Measurements from ENCODE around the gene ATP6V1B1. TPM values are rescaled to one million over a fixed set of nuclear protein-coding genes. Genes with fewer than 3 reads are reported as not detected.

ATP6V1B1 gene
- total and polyA plus RNA-seq, 2 of the 13 experiments (the other 11 are each of a cell fraction or from before 2014, with no cell fraction given), result 0.58 to 1.6 TPM

GRCh38 chr2:70991142-70991541 is 55.4 kb downstream of the ATP6V1B1 start (continued):
- no peak for TF ChIP-seq ZBED4 (CRISPR knock-in tag; IDR thresholded peaks at IDR 0.05; ENCODE audit: borderline replicate concordance)
- no peak for TF ChIP-seq RFX3 (CRISPR knock-in tag; IDR thresholded peaks at IDR 0.05)
- no peak for TF ChIP-seq ZFP62 (CRISPR knock-in tag; IDR thresholded peaks at IDR 0.05)

GRCh38 chr2:70991742-70992141 is 56.0 kb downstream of the ATP6V1B1 start:
- no peak overlapping the region for H3K4me2 ChIP-seq (ENCODE audit: low read depth, low read length)
- no peak overlapping the region for H3K9ac ChIP-seq (ENCODE audit: insufficient read depth, low read depth, low read length)
- peaks cover 21% of the 10 kb centered on the region for H3K4me1 ChIP-seq (ENCODE audit: insufficient read depth, low read length)
- H2AFZ ChIP-seq (ENCODE audit: low read length), result no peak overlapping the region
- intact Hi-C loops (cut with micrococcal nuclease; ENCODE audit: unreplicated experiment), result no loop called here
- H3K27ac ChIP-seq (ENCODE audit: extremely low read length, insufficient read depth, low read length), result no peak overlapping the region
- TF ChIP-seq SMAD9 (CRISPR knock-in tag; IDR thresholded peaks at IDR 0.05) (no peak), TRAFD1 (CRISPR knock-in tag; IDR thresholded peaks at IDR 0.05; ENCODE audit: borderline replicate concordance) (no peak)
- POLR2A ChIA-PET, result no interaction called here
- DNase-seq (ENCODE audit: low spot score) (no peak), FAIRE-seq (no peak), ATAC-seq (no peak)
- no peak overlapping the region for H3K4me3 ChIP-seq (replicated peaks in 1 of 3; ENCODE audit: insufficient read depth in 1 of 3, low read depth in 2 of 3, low read length in 3 of 3)
- WGBS (ENCODE audit: low lambda C conversion rate), result 96% methylated on average over 9 of the region's 9 CpGs
- H3K27me3 ChIP-seq (ENCODE audit: control insufficient read depth in 1 of 2, insufficient read depth in 2 of 2, low read length in 2 of 2), result no peaks in the 10 kb centered on the region; a peak in 1 of 5 replicates
- no peaks in the 10 kb centered on the region for H3K9me3 ChIP-seq (ENCODE audit: low read length)
- CTCF ChIA-PET (ENCODE audit: low intra/inter-chr PET ratio, low total read pairs), result no interaction called here
- in situ Hi-C loops (cut with HindIII; ENCODE audit: extremely low pct_ligation_motif_present, low pct_unique_long_range_greater_than_20kb), result no loop called here
- peaks cover 34 to 41% of the 10 kb centered on the region in 2 experiments for H3K36me3 ChIP-seq (replicated peaks in 1 of 2; ENCODE audit: control insufficient read depth in 1 of 2, insufficient read depth in 2 of 2, low read length in 2 of 2)
- no TSS peak for BruUV-seq (replicated peaks)
- H3K79me2 ChIP-seq (ENCODE audit: insufficient read depth, low read length), result peaks cover 19% of the 10 kb centered on the region
- H4K20me1 ChIP-seq (ENCODE audit: insufficient read depth, low read length), result peaks cover 8% of the 10 kb centered on the region

Data from HepG2 (cell line).